Colon (tissue), 2 donors: Measurements from ENCODE around the gene PRICKLE1.

Source experiments
- FAIRE-seq: peaks from 2 replicates; lab custom pipeline; 2012; peaks lifted over from hg19 to GRCh38; lab: Jason Lieb, UNC
- donor health status: control.
- donor health status: control.

The PRICKLE1 gene

GRCh38 chr12:42448841-42449240 lies 140.7 kb downstream of the PRICKLE1 start:
- FAIRE-seq: no peak

GRCh38 chr12:42447371-42447786 lies 142.2 kb downstream of the PRICKLE1 start:
- FAIRE-seq: no peak

- FAIRE-seq: no peak
Observed at GRCh38 chr12:42446761-42447160, 142.8 kb downstream of the PRICKLE1 start.

GRCh38 chr12:42445891-42446290 lies 143.7 kb downstream of the PRICKLE1 start:
- FAIRE-seq: no peak

- FAIRE-seq: no peak
Observed at GRCh38 chr12:42444192-42444943, 145.2 kb downstream of the PRICKLE1 start.

GRCh38 chr12:42442888-42443287 lies 146.7 kb downstream of the PRICKLE1 start:
- no peak for FAIRE-seq

- no peak for FAIRE-seq
Observed at GRCh38 chr12:42442311-42442759, 147.2 kb downstream of the PRICKLE1 start.

- no peak for FAIRE-seq
Observed at GRCh38 chr12:42440608-42441007, 148.9 kb downstream of the PRICKLE1 start.

- FAIRE-seq: no peak
Observed at GRCh38 chr12:42432517-42433140, 156.9 kb downstream of the PRICKLE1 start.

GRCh38 chr12:42428850-42429249 lies 160.7 kb downstream of the PRICKLE1 start:
- FAIRE-seq: no peak

GRCh38 chr12:42426746-42427145 lies 162.8 kb downstream of the PRICKLE1 start:
- no peak for FAIRE-seq

GRCh38 chr12:42422785-42423184 lies 166.8 kb downstream of the PRICKLE1 start:
- FAIRE-seq: no peak

GRCh38 chr12:42421844-42422779 lies 167.4 kb downstream of the PRICKLE1 start:
- no peak for FAIRE-seq

GRCh38 chr12:42420395-42420794 lies 169.2 kb downstream of the PRICKLE1 start:
- no peak for FAIRE-seq

GRCh38 chr12:42410340-42410739 lies 179.2 kb downstream of the PRICKLE1 start:
- no peak for FAIRE-seq

GRCh38 chr12:42409471-42409870 lies 180.1 kb downstream of the PRICKLE1 start:
- no peak for FAIRE-seq

- FAIRE-seq: no peak
Observed at GRCh38 chr12:42407306-42407705, 182.2 kb downstream of the PRICKLE1 start.
